OCI-LY7 (cell line): ENCODE results near the gene ZFYVE28. TPM values are rescaled to one million over a fixed set of nuclear protein-coding genes. Genes with fewer than 3 reads are reported as not detected.

ENCODE experiments used
- BruUV-seq: library from RNA; stranded (reverse); fragments of 400-500 nt; replicated peaks from 2 replicates; lab custom pipeline; 2021; lab: Mats Ljungman, UMichigan
- CTCF ChIA-PET: fragments of 300-600 bp; sonication (Branson Sonifier 250); formaldehyde crosslinking; loops from one replicate; lab custom pipeline; 2022; ENCODE audit warnings: antibody characterized with exemption; ENCODE audit not compliant: unreplicated experiment; lab: Charles Lee
- POLR2A ChIA-PET: fragments of 300-600 bp; sonication (Branson Sonifier 250); formaldehyde crosslinking; loops from one replicate; lab custom pipeline; 2022; ENCODE audit warnings: antibody characterized with exemption; lab: Charles Lee
- DNase-seq: peaks from one replicate; pipeline ENCODE4 v3.0.0-alpha.2; 2015; ENCODE audit warnings: low spot score
- H2AFZ ChIP-seq: fragments of 200-600 bp; sonication (generic), shearing (Covaris generic); 2 replicates; pipeline ENCODE4 v1.6.1; 2014; ENCODE audit warnings: mild to moderate bottlenecking, antibody characterized with exemption, low read length, moderate library complexity
- H3K27ac ChIP-seq: fragments of 200-600 bp; sonication (generic); 2 replicates; pipeline ENCODE4 v1.5.1; 2014; ENCODE audit warnings: mixed run types, low read depth, mild to moderate bottlenecking, moderate library complexity, low read length, inconsistent platforms; ENCODE audit not compliant: poor library complexity, severe bottlenecking
- H3K36me3 ChIP-seq: fragments of 200-600 bp; sonication (generic); 2 replicates; pipeline ENCODE4 v1.6.1; 2014; ENCODE audit warnings: mild to moderate bottlenecking, antibody characterized with exemption, low read length, moderate library complexity, mixed read lengths; ENCODE audit not compliant: insufficient read depth
- H3K4me1 ChIP-seq: fragments of 200-600 bp; sonication (generic); 2 replicates; pipeline ENCODE4 v1.5.1; 2014; ENCODE audit warnings: mild to moderate bottlenecking, low read length; ENCODE audit not compliant: insufficient read depth, poor library complexity, severe bottlenecking
- H3K4me2 ChIP-seq: fragments of 200-600 bp; sonication (generic); 2 replicates; pipeline ENCODE4 v1.6.1; 2014; ENCODE audit warnings: mild to moderate bottlenecking, low read length
- H3K4me3 ChIP-seq: fragments of 200-600 bp; sonication (generic); 2 replicates; pipeline ENCODE4 v1.5.1; 2014; ENCODE audit warnings: mild to moderate bottlenecking, low read depth, low read length; ENCODE audit not compliant: poor library complexity, severe bottlenecking
- H3K79me2 ChIP-seq: fragments of 200-600 bp; sonication (generic); 2 replicates; pipeline ENCODE4 v1.6.1; 2016; ENCODE audit warnings: low read depth, mild to moderate bottlenecking, low read length, moderate library complexity, mixed read lengths; ENCODE audit not compliant: insufficient read depth
- H3K9me2 ChIP-seq: fragments of 200-600 bp; sonication (generic); 2 replicates; pipeline ENCODE4 v1.6.1; 2016; ENCODE audit warnings: mild to moderate bottlenecking, low read length, mixed read lengths; ENCODE audit not compliant: insufficient read depth
- H3K9me3 ChIP-seq: fragments of 200-600 bp; sonication (generic); 2 replicates; pipeline ENCODE4 v1.6.1; 2014; ENCODE audit warnings: mild to moderate bottlenecking, mixed run types, low read length, mixed read lengths
- H4K20me1 ChIP-seq: fragments of 200-600 bp; sonication (generic); 2 replicates; pipeline ENCODE4 v1.6.1; 2014; ENCODE audit warnings: mild to moderate bottlenecking, antibody characterized with exemption, low read length, moderate library complexity, mixed read lengths; ENCODE audit not compliant: insufficient read depth
- CTCF ChIP-seq: fragments of 200-600 bp; sonication (generic); conservative IDR thresholded peaks from 2 replicates; pipeline ENCODE4 v1.5.1; 2014; ENCODE audit warnings: mild to moderate bottlenecking, antibody characterized with exemption, low read length, moderate library complexity, mixed read lengths
- EZH2phosphoT487 ChIP-seq: fragments of 200-600 bp; sonication (generic); IDR thresholded peaks from 2 replicates; pipeline ENCODE4 v1.6.1; 2018; ENCODE audit warnings: low read depth, borderline replicate concordance, mild to moderate bottlenecking, mixed run types, antibody characterized with exemption, low read length, moderate library complexity, mixed read lengths
- intact Hi-C: fragments of 100-400 bp; cut with micrococcal nuclease; formaldehyde crosslinking; loops from one replicate; pipeline ENCODE4 v1.10.0; 2022; ENCODE audit not compliant: unreplicated experiment
- total RNA-seq, 2 experiments: library from RNA; depleted of rRNA in 1 of 2; stranded (reverse); fragments of >200 nt in 1 of 2; shearing (Covaris generic) in 1 of 2; gene quantifications; 2 replicates each; pipeline ENCODE4 v1.2.3, GENCODE V29; 2014 to 2022

ZFYVE28 gene
- total RNA-seq, 2 experiments from 2014 or later, result 0.32 TPM; not detected in 1

GRCh38 chr4:2450394-2451035, 32.1 kb upstream of the ZFYVE28 start:
- H3K27ac ChIP-seq, result no peak overlapping the region
- H3K9me2 ChIP-seq, result no peaks in the 10 kb centered on the region
- peak overlapping the region; percentile 7; the same call in 1 of the 2 replicates for H3K4me2 ChIP-seq
- peaks cover 12% of the 10 kb centered on the region for H3K4me1 ChIP-seq
- BruUV-seq, result no TSS peak
- intact Hi-C loops, result no loop called here
- no peaks in the 10 kb centered on the region for H4K20me1 ChIP-seq
- DNase-seq, result no peak
- no peak overlapping the region for H3K4me3 ChIP-seq
- ChIA-PET POLR2A (no interaction called here), CTCF (no interaction called here)
- TF ChIP-seq EZH2phosphoT487, result no peak
- TF ChIP-seq CTCF, result no peak
- H2AFZ ChIP-seq, result no peak overlapping the region
- H3K9me3 ChIP-seq, result no peaks in the 10 kb centered on the region
- no peaks in the 10 kb centered on the region for H3K79me2 ChIP-seq
- H3K36me3 ChIP-seq, result no peaks in the 10 kb centered on the region

- no peaks in the 10 kb centered on the region for H3K36me3 ChIP-seq
- no TSS peak for BruUV-seq
- CTCF ChIA-PET, result no interaction called here
- no peak overlapping the region for H2AFZ ChIP-seq
- peaks cover 12% of the 10 kb centered on the region for H3K4me1 ChIP-seq
- peak; percentile 39 for DNase-seq
- intact Hi-C loops, result no loop called here
- H3K4me3 ChIP-seq, result no peak overlapping the region
- H3K9me2 ChIP-seq, result no peaks in the 10 kb centered on the region
- POLR2A ChIA-PET, result no interaction called here
- no peaks in the 10 kb centered on the region for H4K20me1 ChIP-seq
- H3K9me3 ChIP-seq, result no peaks in the 10 kb centered on the region
- TF ChIP-seq CTCF (no peak), EZH2phosphoT487 (no peak)
- peak overlapping the region; percentile 7; the same call in 1 of the 2 replicates for H3K4me2 ChIP-seq
- no peak overlapping the region for H3K27ac ChIP-seq
- H3K79me2 ChIP-seq, result no peaks in the 10 kb centered on the region
Observed at GRCh38 chr4:2449511-2450392, 31.3 kb upstream of the ZFYVE28 start.
